Measurements from ENCODE around the gene USP10.

Gene USP10

GRCh38 chr16:84699712-84700445, at the start of gene USP10:
Gene USP10 (plus strand): TSS chr16:84700000. CDS start chr16:84700091, 91 bp downstream.
- peak; percentile 73 for DNase-seq (ENCODE audit: low spot score)

GRCh38 chr16:84650062-84650991, 49.5 kb upstream of the USP10 start:
- peak; percentile 87 for DNase-seq (ENCODE audit: low spot score)

- no peak for DNase-seq (ENCODE audit: low spot score)
Measured at GRCh38 chr16:84652566-84652965, 47.2 kb upstream of the USP10 start.

- no peak for DNase-seq (ENCODE audit: low spot score)
Measured at GRCh38 chr16:84654238-84654637, 45.6 kb upstream of the USP10 start.

GRCh38 chr16:84654998-84655397, 44.8 kb upstream of the USP10 start:
- DNase-seq (ENCODE audit: low spot score), result no peak

GRCh38 chr16:84656649-84657048, 43.2 kb upstream of the USP10 start:
- DNase-seq (ENCODE audit: low spot score), result no peak

- no peak for DNase-seq (ENCODE audit: low spot score)
Measured at GRCh38 chr16:84657229-84657837, 42.5 kb upstream of the USP10 start.

GRCh38 chr16:84658690-84659089, 41.1 kb upstream of the USP10 start:
- DNase-seq (ENCODE audit: low spot score), result no peak

GRCh38 chr16:84659656-84660300, 40.0 kb upstream of the USP10 start:
- DNase-seq (ENCODE audit: low spot score), result no peak

GRCh38 chr16:84660973-84661372, 38.8 kb upstream of the USP10 start:
- DNase-seq (ENCODE audit: low spot score), result no peak

- DNase-seq (ENCODE audit: low spot score), result no peak
Measured at GRCh38 chr16:84661418-84662060, 38.3 kb upstream of the USP10 start.

- DNase-seq (ENCODE audit: low spot score), result no peak
Measured at GRCh38 chr16:84662471-84662870, 37.3 kb upstream of the USP10 start.

GRCh38 chr16:84663433-84664101, 36.2 kb upstream of the USP10 start:
- no peak for DNase-seq (ENCODE audit: low spot score)

GRCh38 chr16:84665359-84665758, 34.4 kb upstream of the USP10 start:
- no peak for DNase-seq (ENCODE audit: low spot score)

- no peak for DNase-seq (ENCODE audit: low spot score)
Measured at GRCh38 chr16:84665843-84666242, 34.0 kb upstream of the USP10 start.

- no peak for DNase-seq (ENCODE audit: low spot score)
Measured at GRCh38 chr16:84667600-84668309, 32.0 kb upstream of the USP10 start.

- DNase-seq (ENCODE audit: low spot score), result no peak
Measured at GRCh38 chr16:84670063-84670462, 29.7 kb upstream of the USP10 start.

GRCh38 chr16:84672276-84673202, 27.3 kb upstream of the USP10 start:
- DNase-seq (ENCODE audit: low spot score), result peak; percentile 50

GRCh38 chr16:84673203-84673535, 26.6 kb upstream of the USP10 start:
- DNase-seq (ENCODE audit: low spot score), result no peak

All from COLO829 (cell line).